ENCODE measurements around the gene TCF4. TPM values are rescaled to one million over a fixed set of nuclear protein-coding genes. Genes with fewer than 3 reads are reported as not detected.

TCF4 gene
- total RNA-seq, 2 experiments from 2014 or later: 75.9 to 76.0 TPM

- ChIA-PET POLR2A (interaction anchor here (1.0 kb wide), 1 partner anchor 13 kb away, joined by 3 read pairs; no protein-coding TSS in a partner anchor), CTCF (ENCODE audit: unreplicated experiment) (no interaction called here)
- no TSS peak for BruUV-seq (replicated peaks)
- TF ChIP-seq EZH2phosphoT487 (IDR thresholded peaks at IDR 0.05; ENCODE audit: borderline replicate concordance, low read depth, low read length): no peak
- TF ChIP-seq, protein P1, sequence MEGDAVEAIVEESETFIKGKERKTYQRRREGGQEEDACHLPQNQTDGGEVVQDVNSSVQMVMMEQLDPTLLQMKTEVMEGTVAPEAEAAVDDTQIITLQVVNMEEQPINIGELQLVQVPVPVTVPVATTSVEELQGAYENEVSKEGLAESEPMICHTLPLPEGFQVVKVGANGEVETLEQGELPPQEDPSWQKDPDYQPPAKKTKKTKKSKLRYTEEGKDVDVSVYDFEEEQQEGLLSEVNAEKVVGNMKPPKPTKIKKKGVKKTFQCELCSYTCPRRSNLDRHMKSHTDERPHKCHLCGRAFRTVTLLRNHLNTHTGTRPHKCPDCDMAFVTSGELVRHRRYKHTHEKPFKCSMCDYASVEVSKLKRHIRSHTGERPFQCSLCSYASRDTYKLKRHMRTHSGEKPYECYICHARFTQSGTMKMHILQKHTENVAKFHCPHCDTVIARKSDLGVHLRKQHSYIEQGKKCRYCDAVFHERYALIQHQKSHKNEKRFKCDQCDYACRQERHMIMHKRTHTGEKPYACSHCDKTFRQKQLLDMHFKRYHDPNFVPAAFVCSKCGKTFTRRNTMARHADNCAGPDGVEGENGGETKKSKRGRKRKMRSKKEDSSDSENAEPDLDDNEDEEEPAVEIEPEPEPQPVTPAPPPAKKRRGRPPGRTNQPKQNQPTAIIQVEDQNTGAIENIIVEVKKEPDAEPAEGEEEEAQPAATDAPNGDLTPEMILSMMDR (conservative IDR thresholded peaks at IDR 0.05; ENCODE audit: low read length): no peak
- H3K4me3 ChIP-seq (ENCODE audit: low read depth, low read length, poor library complexity, severe bottlenecking): no peak overlapping the region
- no peak overlapping the region for H2AFZ ChIP-seq (ENCODE audit: low read length)
- no peaks in the 10 kb centered on the region for H3K9me3 ChIP-seq (ENCODE audit: low read length)
- H3K4me1 ChIP-seq (ENCODE audit: insufficient read depth, low read length, poor library complexity, severe bottlenecking): no peaks in the 10 kb centered on the region
- intact Hi-C loops (cut with micrococcal nuclease; ENCODE audit: unreplicated experiment): no loop called here
- no peaks in the 10 kb centered on the region for H4K20me1 ChIP-seq (ENCODE audit: insufficient read depth, low read length)
- no peak overlapping the region for H3K4me2 ChIP-seq (ENCODE audit: low read length)
- no peaks in the 10 kb centered on the region for H3K9me2 ChIP-seq (ENCODE audit: insufficient read depth, low read length)
- H3K27ac ChIP-seq (ENCODE audit: low read depth, low read length, poor library complexity, severe bottlenecking): no peak overlapping the region
- H3K79me2 ChIP-seq (ENCODE audit: insufficient read depth, low read depth, low read length): peaks cover 18% of the 10 kb centered on the region; the same call in 1 of the 2 replicates
- no peaks in the 10 kb centered on the region; the same call in 1 of the 2 replicates for H3K36me3 ChIP-seq (ENCODE audit: insufficient read depth, low read length)
- no peak for DNase-seq (ENCODE audit: low spot score)
These were observed 62.1 kb downstream of the TCF4 start for GRCh38 chr18:55525845-55526244.

DNA sequence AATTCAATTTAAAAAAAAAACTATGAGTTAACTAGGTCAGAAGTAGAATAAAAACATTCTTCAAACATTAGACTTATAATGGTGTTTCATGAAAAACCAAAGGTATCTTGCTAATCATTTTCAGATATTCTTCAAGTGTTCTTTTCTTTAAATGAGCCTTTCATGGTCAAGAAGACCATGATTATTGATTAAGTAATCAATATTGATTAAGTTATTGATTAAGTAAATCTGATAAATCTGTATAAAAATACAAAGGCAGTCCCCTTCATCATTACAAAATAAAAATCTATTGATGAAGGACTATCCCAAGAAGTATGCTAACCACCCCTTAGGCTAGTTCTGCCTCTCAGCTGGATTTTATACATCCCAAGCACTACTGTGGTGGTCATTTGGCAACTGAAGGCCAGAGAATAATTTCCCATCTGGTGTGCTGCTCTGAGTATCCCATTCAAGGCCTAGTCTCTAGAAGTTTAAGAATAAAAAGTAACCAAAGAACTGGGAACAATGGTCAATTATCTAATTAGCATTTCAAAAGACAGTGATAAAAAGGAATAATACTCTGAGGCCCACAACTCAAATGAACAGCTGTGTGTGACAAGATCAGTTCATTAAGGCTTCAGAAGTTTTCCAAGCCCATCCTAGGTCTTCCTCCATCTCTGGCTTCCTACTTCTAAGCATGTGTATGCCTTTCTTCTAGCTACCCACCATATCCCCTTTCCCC is 63.5 kb downstream of the TCF4 start:
- Histone ChIP-seq H3K27ac (ENCODE audit: low read depth, low read length, poor library complexity, severe bottlenecking) (no peak overlapping the region), H3K4me1 (ENCODE audit: insufficient read depth, low read length, poor library complexity, severe bottlenecking) (peaks cover 3% of the 10 kb centered on the region), H3K36me3 (ENCODE audit: insufficient read depth, low read length) (no peaks in the 10 kb centered on the region; the same call in 1 of the 2 replicates), H3K4me2 (ENCODE audit: low read length) (no peak overlapping the region), H3K9me2 (ENCODE audit: insufficient read depth, low read length) (no peaks in the 10 kb centered on the region), H2AFZ (ENCODE audit: low read length) (no peak overlapping the region), H3K9me3 (ENCODE audit: low read length) (no peaks in the 10 kb centered on the region), H3K79me2 (ENCODE audit: insufficient read depth, low read depth, low read length) (peaks cover 26% of the 10 kb centered on the region; the same call in 1 of the 2 replicates), H3K4me3 (ENCODE audit: low read depth, low read length, poor library complexity, severe bottlenecking) (no peak overlapping the region), H4K20me1 (ENCODE audit: insufficient read depth, low read length) (no peaks in the 10 kb centered on the region)
- POLR2A ChIA-PET: no interaction called here
- CTCF ChIA-PET (ENCODE audit: unreplicated experiment): no interaction called here
- DNase-seq (ENCODE audit: low spot score): no peak
- TF ChIP-seq, protein P1 (conservative IDR thresholded peaks at IDR 0.05; ENCODE audit: low read length): no peak
- intact Hi-C loops (cut with micrococcal nuclease; ENCODE audit: unreplicated experiment): no loop called here
- BruUV-seq (replicated peaks): no TSS peak

DNA sequence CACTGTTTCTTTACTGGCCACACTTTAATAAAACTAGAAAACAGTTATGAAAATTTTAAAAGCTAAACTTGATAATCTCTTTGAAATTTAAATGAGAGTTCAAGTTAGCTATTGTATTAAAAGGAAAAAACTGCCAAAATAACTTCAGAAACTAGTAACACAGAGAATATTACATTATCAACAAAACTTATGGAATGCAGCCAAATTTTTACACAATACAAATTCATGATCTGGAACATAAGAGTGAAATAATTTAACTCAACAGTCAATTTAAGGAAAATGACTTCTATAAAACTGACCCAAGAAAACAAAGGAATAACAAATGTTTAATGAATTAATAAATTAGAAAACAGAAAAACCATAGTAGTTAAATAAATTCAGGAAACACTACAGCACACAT is 65.0 kb downstream of the TCF4 start:
- intact Hi-C loops (cut with micrococcal nuclease; ENCODE audit: unreplicated experiment): no loop called here
- H3K27ac ChIP-seq (ENCODE audit: low read depth, low read length, poor library complexity, severe bottlenecking): no peak overlapping the region
- ChIA-PET POLR2A (interaction anchor here (0.6 kb wide), 1 partner anchor 138 kb away, joined by 6 read pairs; no protein-coding TSS in a partner anchor), CTCF (ENCODE audit: unreplicated experiment) (no interaction called here)
- peaks cover 18% of the 10 kb centered on the region for H3K4me1 ChIP-seq (ENCODE audit: insufficient read depth, low read length, poor library complexity, severe bottlenecking)
- no peaks in the 10 kb centered on the region for H4K20me1 ChIP-seq (ENCODE audit: insufficient read depth, low read length)
- no peak overlapping the region for H3K4me2 ChIP-seq (ENCODE audit: low read length)
- no peaks in the 10 kb centered on the region for H3K9me2 ChIP-seq (ENCODE audit: insufficient read depth, low read length)
- no peaks in the 10 kb centered on the region; the same call in 1 of the 2 replicates for H3K36me3 ChIP-seq (ENCODE audit: insufficient read depth, low read length)
- H2AFZ ChIP-seq (ENCODE audit: low read length): no peak overlapping the region
- H3K4me3 ChIP-seq (ENCODE audit: low read depth, low read length, poor library complexity, severe bottlenecking): no peak overlapping the region
- peaks cover 32% of the 10 kb centered on the region; the same call in 1 of the 2 replicates for H3K79me2 ChIP-seq (ENCODE audit: insufficient read depth, low read depth, low read length)
- H3K9me3 ChIP-seq (ENCODE audit: low read length): no peaks in the 10 kb centered on the region
- TF ChIP-seq, protein P1 (conservative IDR thresholded peaks at IDR 0.05; ENCODE audit: low read length): no peak
- TF ChIP-seq EZH2phosphoT487 (IDR thresholded peaks at IDR 0.05; ENCODE audit: borderline replicate concordance, low read depth, low read length): no peak
- DNase-seq (ENCODE audit: low spot score): no peak
- no TSS peak for BruUV-seq (replicated peaks)

Measured in OCI-LY7 (cell line).